Peyer's patch (tissue), 4 donors: ENCODE measurements around the gene NRARP.

Experiments
- CTCF ChIP-seq, 6 experiments: fragments of 450-650 bp in 4 of 6; fragments of 200-600 bp in 2 of 6; sonication (generic) in 1 of 6; IDR thresholded peaks; one replicate each; pipeline ENCODE4 v1.5.1; 2017 to 2019; ENCODE audit warnings: antibody characterized with exemption in 6 of 6, mild to moderate bottlenecking in 3 of 6, moderate library complexity in 1 of 6
- POLR2A ChIP-seq, 2 donors: fragments of 450-650 bp; IDR thresholded peaks; one replicate each; pipeline ENCODE4 v1.5.1; 2017; ENCODE audit warnings: antibody characterized with exemption in 2 of 2, mild to moderate bottlenecking in 2 of 2, moderate library complexity in 2 of 2

GRCh38 chr9:137299203-137299565, 2.9 kb downstream of the NRARP start:
- TF ChIP-seq CTCF (IDR thresholded peaks at IDR 0.05) (peak in 1 of 6 experiments; percentile 3), POLR2A (IDR thresholded peaks at IDR 0.05) (no peak)
